ENCODE results near the gene GIPC2. TPM values are rescaled to one million over a fixed set of nuclear protein-coding genes. Genes with fewer than 3 reads are reported as not detected.
"Not testable (repeated sequence)": the region's sequence is repeated elsewhere in the genome, so short reads cannot be mapped to it uniquely, and the experiment has no call there.

GIPC2 gene
- total RNA-seq, 1 donor from 2014 or later = 1.6 TPM

- Histone ChIP-seq H3K4me3 (ENCODE audit: low read depth, low read length) (no peak overlapping the region), H3K27me3 (ENCODE audit: control insufficient read depth, insufficient read depth, low read length) (no peaks in the 10 kb centered on the region), H3K36me3 (ENCODE audit: control insufficient read depth, insufficient read depth, low read length) (no peaks in the 10 kb centered on the region)
- no peak for TF ChIP-seq CTCF (IDR thresholded peaks at IDR 0.05; ENCODE audit: insufficient read depth, low read length, poor library complexity, severe bottlenecking)
- DNase-seq (ENCODE audit: low read depth) = no peak
Observed at GRCh38 chr1:78061825-78062523, 16.2 kb downstream of the GIPC2 start.

DNA sequence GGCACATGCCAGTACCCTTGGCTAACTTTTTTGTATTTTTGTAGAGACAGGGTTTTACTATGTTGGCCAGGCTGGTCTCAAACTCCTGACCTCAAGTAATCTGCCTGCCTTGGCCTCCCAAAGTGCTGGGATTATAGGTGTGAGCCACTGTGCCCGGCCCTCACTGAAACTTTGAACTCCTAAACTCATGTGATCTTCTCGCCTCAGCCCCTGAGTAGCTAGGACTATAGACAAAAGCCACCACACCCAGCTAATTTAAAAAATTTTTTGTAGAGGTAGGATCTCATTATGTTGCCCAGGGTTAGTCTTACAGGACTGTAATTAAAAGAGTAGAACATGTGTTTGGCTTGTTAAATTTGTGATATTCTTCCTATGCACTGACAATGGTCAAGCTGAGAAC is 19.1 kb downstream of the GIPC2 start:
- H3K4me3 ChIP-seq (ENCODE audit: low read depth, low read length); H3K27me3 ChIP-seq (ENCODE audit: control insufficient read depth, insufficient read depth, low read length); DNase-seq (ENCODE audit: low read depth); H3K36me3 ChIP-seq (ENCODE audit: control insufficient read depth, insufficient read depth, low read length): not testable (repeated sequence)

DNA sequence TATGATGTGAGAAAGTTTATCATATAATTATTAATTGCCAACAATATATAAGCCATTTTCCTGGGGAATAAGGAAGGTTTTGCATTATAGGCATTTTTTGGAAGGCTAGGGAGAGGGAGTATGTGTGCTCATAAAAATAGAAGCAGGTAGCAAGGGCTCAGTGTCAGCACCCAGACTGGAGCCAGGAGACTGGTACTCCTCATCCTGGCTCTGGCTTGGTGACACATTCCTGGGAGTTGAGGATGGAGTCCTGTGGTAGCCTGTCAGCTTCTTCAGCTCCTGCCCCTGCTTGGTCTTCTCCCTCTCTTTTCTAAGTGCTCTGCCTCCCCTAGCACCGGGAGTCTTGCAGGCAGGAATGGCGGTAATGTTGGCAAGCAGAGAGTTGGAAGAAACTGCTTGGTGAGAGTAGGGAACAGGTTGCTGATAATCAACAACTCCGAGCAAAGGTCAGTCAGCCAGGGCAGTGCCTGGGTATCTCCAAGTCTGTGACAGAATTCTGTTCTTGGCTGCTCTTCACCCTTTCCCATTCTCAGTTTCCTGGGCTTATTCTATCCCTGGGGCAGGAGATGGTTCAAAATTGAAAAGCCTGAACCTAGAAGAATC is 23.0 kb downstream of the GIPC2 start:
- DNase-seq (ENCODE audit: low read depth) = no peak
- no peaks in the 10 kb centered on the region for H3K36me3 ChIP-seq (ENCODE audit: control insufficient read depth, insufficient read depth, low read length)
- no peak for TF ChIP-seq CTCF (IDR thresholded peaks at IDR 0.05; ENCODE audit: insufficient read depth, low read length, poor library complexity, severe bottlenecking)

DNA sequence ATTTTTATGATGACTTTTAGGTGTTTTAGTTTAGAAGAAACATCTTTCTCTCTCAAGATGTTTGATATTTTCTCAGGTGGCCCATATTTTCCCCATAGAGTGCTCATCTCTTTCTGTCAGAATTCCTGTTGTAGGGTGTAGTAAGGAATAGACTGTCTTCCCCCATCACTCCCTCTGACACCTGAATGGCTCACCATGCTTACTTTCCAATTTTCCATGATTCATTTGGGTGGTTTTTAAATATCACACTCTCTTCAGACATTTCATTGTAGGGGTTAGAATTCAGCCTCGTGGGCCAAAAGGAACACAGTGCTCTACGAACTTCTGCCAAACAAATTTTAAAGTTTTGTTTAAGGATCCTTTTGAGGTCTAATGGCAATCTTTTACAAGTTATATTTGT is 24.0 kb downstream of the GIPC2 start:
- TF ChIP-seq CTCF (IDR thresholded peaks at IDR 0.05; ENCODE audit: insufficient read depth, low read length, poor library complexity, severe bottlenecking) = no peak
- no peak overlapping the region for H3K4me3 ChIP-seq (ENCODE audit: low read depth, low read length)
- no peaks in the 10 kb centered on the region for H3K27me3 ChIP-seq (ENCODE audit: control insufficient read depth, insufficient read depth, low read length)
- H3K36me3 ChIP-seq (ENCODE audit: control insufficient read depth, insufficient read depth, low read length) = no peaks in the 10 kb centered on the region
- DNase-seq (ENCODE audit: low read depth) = no peak

More for the DNA sequence above, 23.0 kb downstream of the GIPC2 start:
- H3K4me3 ChIP-seq (ENCODE audit: low read depth, low read length) = no peak overlapping the region
- H3K27me3 ChIP-seq (ENCODE audit: control insufficient read depth, insufficient read depth, low read length) = no peaks in the 10 kb centered on the region

DNA sequence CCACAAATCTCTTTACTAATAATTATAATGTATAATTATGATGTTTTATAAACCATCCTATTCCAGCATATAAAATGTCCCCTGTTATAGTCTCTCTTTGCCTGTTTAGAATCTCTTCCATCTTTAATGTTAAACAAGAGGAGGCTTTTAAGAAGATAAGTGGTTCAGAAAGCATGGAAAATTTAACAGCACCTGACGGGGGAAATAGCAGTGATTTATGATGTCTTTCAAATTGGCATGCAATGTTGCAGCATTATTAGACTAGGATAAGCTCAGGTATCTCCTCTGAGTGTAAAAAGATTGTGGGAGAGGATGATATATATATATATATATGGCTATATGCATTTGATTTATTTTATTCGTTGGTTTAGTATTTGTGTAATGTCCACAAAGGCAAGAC is 24.4 kb downstream of the GIPC2 start:
- DNase-seq (ENCODE audit: low read depth) = no peak
- Histone ChIP-seq H3K36me3 (ENCODE audit: control insufficient read depth, insufficient read depth, low read length) (no peaks in the 10 kb centered on the region), H3K4me3 (ENCODE audit: low read depth, low read length) (no peak overlapping the region), H3K27me3 (ENCODE audit: control insufficient read depth, insufficient read depth, low read length) (no peaks in the 10 kb centered on the region)
- TF ChIP-seq CTCF (IDR thresholded peaks at IDR 0.05; ENCODE audit: insufficient read depth, low read length, poor library complexity, severe bottlenecking) = no peak

GRCh38 chr1:78070758-78071157 is 25.0 kb downstream of the GIPC2 start:
- peak; percentile 70 for DNase-seq (ENCODE audit: low read depth)
- Histone ChIP-seq H3K36me3 (ENCODE audit: control insufficient read depth, insufficient read depth, low read length) (no peaks in the 10 kb centered on the region), H3K4me3 (ENCODE audit: low read depth, low read length) (no peak overlapping the region), H3K27me3 (ENCODE audit: control insufficient read depth, insufficient read depth, low read length) (no peaks in the 10 kb centered on the region)
- TF ChIP-seq CTCF (IDR thresholded peaks at IDR 0.05; ENCODE audit: insufficient read depth, low read length, poor library complexity, severe bottlenecking) = no peak
